ENCODE data around the gene MECP2.

DNA sequence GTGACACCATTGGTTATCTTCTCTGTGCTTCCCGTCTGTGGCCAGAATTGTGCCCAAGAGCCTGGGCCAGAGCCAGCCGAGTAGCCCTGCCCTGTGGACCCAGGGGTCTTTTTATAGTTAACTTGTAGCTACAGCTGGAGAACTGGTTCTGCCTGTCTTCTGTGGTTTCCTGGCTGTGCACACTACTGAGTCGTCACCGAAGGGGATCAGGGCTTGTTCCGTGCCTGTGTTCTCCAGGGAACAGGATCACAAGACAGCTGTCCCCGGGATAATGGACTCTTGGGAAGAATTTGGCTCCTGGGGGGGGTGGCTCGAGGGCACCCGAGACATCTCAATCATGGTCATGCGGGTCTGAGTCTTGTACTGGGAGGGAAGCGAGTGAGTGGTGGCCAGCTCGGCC is 24.4 kb upstream of the MECP2 start:
- TF ChIP-seq, protein P1, sequence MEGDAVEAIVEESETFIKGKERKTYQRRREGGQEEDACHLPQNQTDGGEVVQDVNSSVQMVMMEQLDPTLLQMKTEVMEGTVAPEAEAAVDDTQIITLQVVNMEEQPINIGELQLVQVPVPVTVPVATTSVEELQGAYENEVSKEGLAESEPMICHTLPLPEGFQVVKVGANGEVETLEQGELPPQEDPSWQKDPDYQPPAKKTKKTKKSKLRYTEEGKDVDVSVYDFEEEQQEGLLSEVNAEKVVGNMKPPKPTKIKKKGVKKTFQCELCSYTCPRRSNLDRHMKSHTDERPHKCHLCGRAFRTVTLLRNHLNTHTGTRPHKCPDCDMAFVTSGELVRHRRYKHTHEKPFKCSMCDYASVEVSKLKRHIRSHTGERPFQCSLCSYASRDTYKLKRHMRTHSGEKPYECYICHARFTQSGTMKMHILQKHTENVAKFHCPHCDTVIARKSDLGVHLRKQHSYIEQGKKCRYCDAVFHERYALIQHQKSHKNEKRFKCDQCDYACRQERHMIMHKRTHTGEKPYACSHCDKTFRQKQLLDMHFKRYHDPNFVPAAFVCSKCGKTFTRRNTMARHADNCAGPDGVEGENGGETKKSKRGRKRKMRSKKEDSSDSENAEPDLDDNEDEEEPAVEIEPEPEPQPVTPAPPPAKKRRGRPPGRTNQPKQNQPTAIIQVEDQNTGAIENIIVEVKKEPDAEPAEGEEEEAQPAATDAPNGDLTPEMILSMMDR (IDR thresholded peaks at IDR 0.05): no peak
- TF ChIP-seq EP300 (IDR thresholded peaks at IDR 0.05): no peak
- no peak for TF ChIP-seq POLR2AphosphoS5 (IDR thresholded peaks at IDR 0.05)
